NCI-H345 treated with DMSO at 0.1 percent for 48 hours (cell line): ENCODE results near the gene STYXL2.

Source experiments
- DNase-seq: peaks from one replicate; lab custom pipeline; 2025; ENCODE audit not compliant: unreplicated experiment; lab: John Stamatoyannopoulos, UW

The STYXL2 gene

GRCh38 chr1:167107456-167107855 lies 13.6 kb downstream of the STYXL2 start:
- DNase-seq: no peak

- peak; percentile 80 for DNase-seq
These were observed 15.2 kb downstream of the STYXL2 start for GRCh38 chr1:167109125-167109524.

- no peak for DNase-seq
These were observed 16.7 kb downstream of the STYXL2 start for GRCh38 chr1:167110586-167110985.

- no peak for DNase-seq
These were observed 18.2 kb downstream of the STYXL2 start for GRCh38 chr1:167111868-167112709.

- no peak for DNase-seq
These were observed 20.9 kb downstream of the STYXL2 start for GRCh38 chr1:167114725-167115124.

- DNase-seq: no peak
These were observed 21.8 kb downstream of the STYXL2 start for GRCh38 chr1:167115655-167116054.

- DNase-seq: no peak
These were observed 22.3 kb downstream of the STYXL2 start for GRCh38 chr1:167116174-167116573.

GRCh38 chr1:167117225-167117624 lies 23.4 kb downstream of the STYXL2 start:
- DNase-seq: no peak

- no peak for DNase-seq
These were observed 24.3 kb downstream of the STYXL2 start for GRCh38 chr1:167118188-167118587.

- DNase-seq: no peak
These were observed 25.8 kb downstream of the STYXL2 start for GRCh38 chr1:167119696-167120095.

GRCh38 chr1:167120899-167121298 lies 27.0 kb downstream of the STYXL2 start:
- DNase-seq: no peak

- DNase-seq: peak; percentile 51
These were observed 27.7 kb downstream of the STYXL2 start for GRCh38 chr1:167121375-167122120.

GRCh38 chr1:167122121-167122480 lies 28.2 kb downstream of the STYXL2 start:
- DNase-seq: no peak

- no peak for DNase-seq
These were observed 28.7 kb downstream of the STYXL2 start for GRCh38 chr1:167122568-167122967.

GRCh38 chr1:167126317-167126716 lies 32.4 kb downstream of the STYXL2 start:
- DNase-seq: no peak

- no peak for DNase-seq
These were observed 32.9 kb downstream of the STYXL2 start for GRCh38 chr1:167126811-167127210.

- DNase-seq: no peak
These were observed 33.4 kb downstream of the STYXL2 start for GRCh38 chr1:167127236-167127635.

GRCh38 chr1:167127661-167128060 lies 33.8 kb downstream of the STYXL2 start:
- DNase-seq: no peak

GRCh38 chr1:167128261-167129227 lies 34.7 kb downstream of the STYXL2 start:
- DNase-seq: no peak

GRCh38 chr1:167130829-167131510 lies 37.1 kb downstream of the STYXL2 start:
- DNase-seq: no peak
